Caco-2 (cell line): ENCODE measurements around the gene FMN1. TPM values are rescaled to one million over a fixed set of nuclear protein-coding genes. Genes with fewer than 3 reads are reported as not detected.

Experiments used
- BruUV-seq: library from RNA; stranded (reverse); fragments of 400-500 nt; replicated peaks from 2 replicates; lab custom pipeline; 2021; lab: Mats Ljungman, UMichigan
- CTCF ChIA-PET: fragments of 300-600 bp; sonication (Branson Sonifier 250); formaldehyde crosslinking; loops from one replicate; lab custom pipeline; 2022; ENCODE audit warnings: antibody characterized with exemption; lab: Charles Lee
- POLR2A ChIA-PET: fragments of 300-600 bp; sonication (Branson Sonifier 250); formaldehyde crosslinking; loops from one replicate; lab custom pipeline; 2022; ENCODE audit warnings: antibody characterized with exemption; lab: Charles Lee
- DNase-seq, 2 experiments: peaks; one replicate each; pipeline versions ENCODE4 v3.0.0 to v3.0.0-alpha.2; 2020 to 2022
- H3K27me3 ChIP-seq: replicated peaks from 2 replicates; pipeline ENCODE4 v1.6.0; 2011; ENCODE audit warnings: low read length; ENCODE audit not compliant: control insufficient read depth, insufficient read depth
- H3K36me3 ChIP-seq: 2 replicates; pipeline ENCODE4 v1.5.1; 2011; ENCODE audit warnings: low read length; ENCODE audit not compliant: control insufficient read depth, insufficient read depth
- H3K4me1 ChIP-seq: fragments of 250-450 bp; sonication (Bioruptor Pico); 2 replicates; pipeline ENCODE4 v1.5.1; 2020; ENCODE audit warnings: mild to moderate bottlenecking
- H3K4me3 ChIP-seq: 2 replicates; pipeline ENCODE4 v1.5.1; 2011; ENCODE audit warnings: low read depth, mild to moderate bottlenecking, control low read depth, low read length
- H3K9me3 ChIP-seq: fragments of 250-450 bp; sonication (Bioruptor Pico); 2 replicates; pipeline ENCODE4 v1.5.1; 2020; ENCODE audit warnings: mild to moderate bottlenecking, moderate library complexity
- H3K27ac Mint-ChIP-seq: one replicate; pipeline ENCODE4 v1.8.0; 2022; ENCODE audit warnings: mixed read lengths; ENCODE audit not compliant: unreplicated experiment
- H3K27me3 Mint-ChIP-seq: one replicate; pipeline ENCODE4 v1.8.0; 2022; ENCODE audit warnings: mixed read lengths; ENCODE audit not compliant: insufficient read depth, unreplicated experiment
- H3K36me3 Mint-ChIP-seq: one replicate; pipeline ENCODE4 v1.8.0; 2022; ENCODE audit warnings: mild to moderate bottlenecking, mixed read lengths; ENCODE audit not compliant: insufficient read depth, unreplicated experiment
- H3K4me1 Mint-ChIP-seq: one replicate; pipeline ENCODE4 v1.8.0; 2022; ENCODE audit warnings: low read depth, mixed read lengths; ENCODE audit not compliant: unreplicated experiment
- H3K4me3 Mint-ChIP-seq: one replicate; pipeline ENCODE4 v1.8.0; 2022; ENCODE audit warnings: mild to moderate bottlenecking, moderate library complexity, mixed read lengths; ENCODE audit not compliant: unreplicated experiment
- H3K9me3 Mint-ChIP-seq: one replicate; pipeline ENCODE4 v1.8.0; 2022; ENCODE audit warnings: mixed read lengths; ENCODE audit not compliant: unreplicated experiment
- intact Hi-C: fragments of 100-400 bp; cut with micrococcal nuclease; formaldehyde crosslinking; loops from one replicate; pipeline ENCODE4 v1.10.0; 2022; ENCODE audit not compliant: unreplicated experiment
- total RNA-seq: library from RNA; stranded (reverse); gene quantifications from 2 replicates; pipeline ENCODE4 v1.2.3, GENCODE V29; 2022
- TF ChIP-seq, protein P1 (sequence below), 2 experiments: fragments of 200-600 bp in 1 of 2; IDR thresholded peaks; 1 replicate in 1 of 2; 2 replicates in 1 of 2; pipeline versions ENCODE4 v1.5.1 to v1.8.0; 2011 to 2022; ENCODE audit warnings: antibody characterized with exemption in 1 of 2, control low read depth in 1 of 2, inconsistent platforms in 1 of 2, low read depth in 1 of 2, low read length in 1 of 2, mild to moderate bottlenecking in 1 of 2, moderate library complexity in 1 of 2; ENCODE audit not compliant: insufficient read depth in 1 of 2, severe bottlenecking in 1 of 2, unreplicated experiment in 1 of 2

The FMN1 gene
- total RNA-seq, 1 experiment from 2014 or later, result 1.6 TPM

DNA sequence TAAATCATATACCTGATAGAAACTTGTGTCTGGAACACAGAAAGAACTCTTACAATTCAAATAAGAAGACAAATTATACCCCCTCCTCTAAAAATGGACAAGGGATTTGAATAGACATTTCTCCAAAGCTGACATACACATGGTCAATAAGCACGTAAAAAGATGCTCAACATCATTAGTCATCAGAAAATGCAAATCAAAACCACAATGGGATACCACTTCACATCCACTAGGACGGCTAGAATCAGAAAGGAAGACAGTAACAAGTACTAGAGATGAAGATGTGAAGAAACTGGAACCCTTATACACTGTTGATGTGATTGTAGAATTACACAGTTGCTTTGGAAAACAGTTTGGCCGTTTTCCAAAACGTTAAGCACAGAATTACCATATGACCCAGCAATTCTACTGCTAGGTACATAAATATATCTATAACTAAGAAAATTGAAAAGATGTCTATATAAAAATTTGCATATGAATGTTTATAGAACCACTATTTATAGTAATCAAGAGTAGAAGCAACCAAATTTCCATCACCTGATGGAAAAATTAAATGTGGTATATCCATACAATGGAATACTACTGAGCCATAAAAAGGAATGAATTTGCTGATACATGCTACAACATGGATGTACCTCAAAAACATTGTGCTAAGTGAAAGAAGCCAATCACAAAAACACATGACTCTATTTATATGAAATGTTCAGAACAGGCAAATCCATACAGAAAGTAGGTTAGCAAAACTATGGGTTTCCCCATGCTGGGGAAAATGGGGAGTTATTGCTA is 415.9 kb downstream of the FMN1 start:
- H3K9me3 Mint-ChIP-seq, result no peaks in the 10 kb centered on the region
- intact Hi-C loops, result no loop called here
- H3K4me3 ChIP-seq, result no peak overlapping the region
- DNase-seq, result no peak
- ChIA-PET CTCF (no interaction called here), POLR2A (no interaction called here)
- H3K27ac Mint-ChIP-seq, result no peak overlapping the region
- H3K27me3 Mint-ChIP-seq, result no peaks in the 10 kb centered on the region
- H3K36me3 ChIP-seq, result no peaks in the 10 kb centered on the region
- H3K4me1 ChIP-seq, result peaks cover 10% of the 10 kb centered on the region
- H3K27me3 ChIP-seq, result no peaks in the 10 kb centered on the region
- H3K9me3 ChIP-seq, result peaks cover 7% of the 10 kb centered on the region
- TF ChIP-seq, protein P1, sequence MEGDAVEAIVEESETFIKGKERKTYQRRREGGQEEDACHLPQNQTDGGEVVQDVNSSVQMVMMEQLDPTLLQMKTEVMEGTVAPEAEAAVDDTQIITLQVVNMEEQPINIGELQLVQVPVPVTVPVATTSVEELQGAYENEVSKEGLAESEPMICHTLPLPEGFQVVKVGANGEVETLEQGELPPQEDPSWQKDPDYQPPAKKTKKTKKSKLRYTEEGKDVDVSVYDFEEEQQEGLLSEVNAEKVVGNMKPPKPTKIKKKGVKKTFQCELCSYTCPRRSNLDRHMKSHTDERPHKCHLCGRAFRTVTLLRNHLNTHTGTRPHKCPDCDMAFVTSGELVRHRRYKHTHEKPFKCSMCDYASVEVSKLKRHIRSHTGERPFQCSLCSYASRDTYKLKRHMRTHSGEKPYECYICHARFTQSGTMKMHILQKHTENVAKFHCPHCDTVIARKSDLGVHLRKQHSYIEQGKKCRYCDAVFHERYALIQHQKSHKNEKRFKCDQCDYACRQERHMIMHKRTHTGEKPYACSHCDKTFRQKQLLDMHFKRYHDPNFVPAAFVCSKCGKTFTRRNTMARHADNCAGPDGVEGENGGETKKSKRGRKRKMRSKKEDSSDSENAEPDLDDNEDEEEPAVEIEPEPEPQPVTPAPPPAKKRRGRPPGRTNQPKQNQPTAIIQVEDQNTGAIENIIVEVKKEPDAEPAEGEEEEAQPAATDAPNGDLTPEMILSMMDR (IDR thresholded peaks at IDR 0.05; ENCODE audit: insufficient read depth in 1 of 2, low read depth in 1 of 2, low read length in 1 of 2, severe bottlenecking in 1 of 2, unreplicated experiment in 1 of 2), result no peak
- BruUV-seq, result no TSS peak
- no peaks in the 10 kb centered on the region for H3K36me3 Mint-ChIP-seq
- H3K4me1 Mint-ChIP-seq, result peaks cover 15% of the 10 kb centered on the region
- H3K4me3 Mint-ChIP-seq, result no peak overlapping the region

DNA sequence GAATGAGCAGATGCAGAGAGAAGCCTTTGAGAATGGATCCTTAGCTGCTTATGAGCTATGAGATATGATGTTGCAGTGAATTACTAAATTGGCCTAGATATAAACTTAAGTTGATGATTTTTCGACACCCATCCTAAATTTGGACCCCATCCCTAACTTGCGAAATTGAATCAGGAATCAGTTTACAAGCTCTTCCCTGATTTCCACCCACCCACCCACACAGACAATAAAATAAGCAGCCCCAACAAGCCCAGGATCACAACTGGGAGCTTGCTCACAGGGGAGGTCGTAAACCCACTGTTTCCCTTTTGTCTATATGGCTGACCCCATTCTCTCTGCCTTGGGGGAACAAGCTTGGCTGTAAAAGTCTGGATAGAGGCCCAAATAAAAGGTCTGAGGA is 419.4 kb downstream of the FMN1 start:
- POLR2A ChIA-PET, result no interaction called here
- Mint-ChIP-seq H3K27ac (peak overlapping the region; percentile 23), H3K9me3 (no peaks in the 10 kb centered on the region), H3K36me3 (no peaks in the 10 kb centered on the region), H3K4me1 (peaks cover 16% of the 10 kb centered on the region), H3K27me3 (no peaks in the 10 kb centered on the region), H3K4me3 (no peak overlapping the region)
- Histone ChIP-seq H3K4me1 (peaks cover 13% of the 10 kb centered on the region), H3K27me3 (no peaks in the 10 kb centered on the region), H3K4me3 (no peak overlapping the region), H3K9me3 (peaks cover 7% of the 10 kb centered on the region), H3K36me3 (no peaks in the 10 kb centered on the region)
- no peak for DNase-seq
- intact Hi-C loops, result no loop called here
- TF ChIP-seq, protein P1 (IDR thresholded peaks at IDR 0.05; ENCODE audit: insufficient read depth in 1 of 2, low read depth in 1 of 2, low read length in 1 of 2, severe bottlenecking in 1 of 2, unreplicated experiment in 1 of 2), result no peak
- CTCF ChIA-PET, result no interaction called here
- BruUV-seq, result no TSS peak

DNA sequence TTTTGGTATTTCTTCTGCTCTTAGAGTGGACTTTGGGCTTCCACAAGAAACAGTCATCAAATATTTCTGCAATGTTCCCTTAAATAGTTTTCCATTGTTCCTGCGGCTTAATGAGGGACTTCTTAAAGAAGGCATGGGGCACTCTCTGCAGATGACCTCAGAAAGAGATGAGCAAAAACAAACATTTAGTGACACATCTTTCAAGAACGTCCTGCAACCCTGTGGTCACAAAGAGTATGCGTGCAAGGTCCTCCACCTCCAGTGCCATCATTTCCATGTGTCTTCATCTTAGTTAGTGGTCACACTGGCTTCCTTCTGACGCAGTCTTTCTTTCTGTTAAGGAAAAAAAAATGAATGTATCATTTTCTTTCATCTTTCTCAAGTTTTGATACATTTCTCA is 420.5 kb downstream of the FMN1 start:
- TF ChIP-seq, protein P1 (IDR thresholded peaks at IDR 0.05; ENCODE audit: insufficient read depth in 1 of 2, low read depth in 1 of 2, low read length in 1 of 2, severe bottlenecking in 1 of 2, unreplicated experiment in 1 of 2), result no peak
- Mint-ChIP-seq H3K27ac (peak overlapping the region; percentile 23), H3K4me1 (peaks cover 16% of the 10 kb centered on the region), H3K9me3 (no peaks in the 10 kb centered on the region), H3K36me3 (no peaks in the 10 kb centered on the region), H3K27me3 (no peaks in the 10 kb centered on the region), H3K4me3 (no peak overlapping the region)
- Histone ChIP-seq H3K4me3 (no peak overlapping the region), H3K27me3 (no peaks in the 10 kb centered on the region), H3K36me3 (no peaks in the 10 kb centered on the region), H3K9me3 (peaks cover 6% of the 10 kb centered on the region), H3K4me1 (peaks cover 13% of the 10 kb centered on the region)
- no TSS peak for BruUV-seq
- DNase-seq, result peak; percentile 4 to 39
- CTCF ChIA-PET, result no interaction called here
- intact Hi-C loops, result no loop called here
- POLR2A ChIA-PET, result no interaction called here
